ENCODE results near the gene PGM2. TPM values are rescaled to one million over a fixed set of nuclear protein-coding genes. Genes with fewer than 3 reads are reported as not detected.

The PGM2 gene
- total and polyA plus RNA-seq, 12 donors, result 5.9 to 16.4 (median 8.8) TPM

DNA sequence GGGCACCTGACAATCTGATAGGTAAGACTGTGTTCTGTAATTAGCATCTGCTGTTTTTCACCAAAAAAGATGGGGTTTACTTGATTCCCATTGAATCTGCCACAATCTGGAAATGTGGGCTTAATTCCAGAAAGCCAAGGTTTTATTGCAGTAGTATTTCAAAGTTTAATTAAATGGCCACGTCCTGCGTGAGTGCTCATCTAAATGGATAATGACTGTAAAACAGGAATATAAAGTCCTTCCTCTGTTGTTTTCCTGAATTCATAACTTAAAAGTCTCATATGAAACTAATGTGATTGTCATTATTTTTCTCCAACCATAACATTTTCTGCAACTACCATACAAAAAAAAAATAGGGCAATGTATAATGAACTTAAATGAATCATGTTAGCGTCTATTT lies 2.4 kb downstream of the PGM2 start:
- H3K27me3 ChIP-seq, result no peaks in the 10 kb centered on the region
- H3K4me3 ChIP-seq, result no peak overlapping the region
- H3K36me3 ChIP-seq, result peaks cover 0 to 43% (median 20%) of the 10 kb centered on the region in 9 donors
- ATAC-seq, result no peak
- no peak overlapping the region for H3K27ac ChIP-seq
- WGBS, 2 donors, result 91 to 92% methylated on average over 3 of the region's 3 CpGs
- H3K9me3 ChIP-seq, result no peaks in the 10 kb centered on the region
- peaks cover 4 to 34% (median 25%) of the 10 kb centered on the region in 9 donors for H3K4me1 ChIP-seq
- intact Hi-C loops (cut with DNase I), result loop anchor here in 8 of 10 donors (5.0 to 10.0 kb wide), 6 partner anchors 56 to 153 kb away; partner anchors contain the start of gene TBC1D1 (in 2 of the 8)
- TF ChIP-seq, protein P1, sequence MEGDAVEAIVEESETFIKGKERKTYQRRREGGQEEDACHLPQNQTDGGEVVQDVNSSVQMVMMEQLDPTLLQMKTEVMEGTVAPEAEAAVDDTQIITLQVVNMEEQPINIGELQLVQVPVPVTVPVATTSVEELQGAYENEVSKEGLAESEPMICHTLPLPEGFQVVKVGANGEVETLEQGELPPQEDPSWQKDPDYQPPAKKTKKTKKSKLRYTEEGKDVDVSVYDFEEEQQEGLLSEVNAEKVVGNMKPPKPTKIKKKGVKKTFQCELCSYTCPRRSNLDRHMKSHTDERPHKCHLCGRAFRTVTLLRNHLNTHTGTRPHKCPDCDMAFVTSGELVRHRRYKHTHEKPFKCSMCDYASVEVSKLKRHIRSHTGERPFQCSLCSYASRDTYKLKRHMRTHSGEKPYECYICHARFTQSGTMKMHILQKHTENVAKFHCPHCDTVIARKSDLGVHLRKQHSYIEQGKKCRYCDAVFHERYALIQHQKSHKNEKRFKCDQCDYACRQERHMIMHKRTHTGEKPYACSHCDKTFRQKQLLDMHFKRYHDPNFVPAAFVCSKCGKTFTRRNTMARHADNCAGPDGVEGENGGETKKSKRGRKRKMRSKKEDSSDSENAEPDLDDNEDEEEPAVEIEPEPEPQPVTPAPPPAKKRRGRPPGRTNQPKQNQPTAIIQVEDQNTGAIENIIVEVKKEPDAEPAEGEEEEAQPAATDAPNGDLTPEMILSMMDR (IDR thresholded peaks at IDR 0.05), result no peak
- DNase-seq, result no peak

DNA sequence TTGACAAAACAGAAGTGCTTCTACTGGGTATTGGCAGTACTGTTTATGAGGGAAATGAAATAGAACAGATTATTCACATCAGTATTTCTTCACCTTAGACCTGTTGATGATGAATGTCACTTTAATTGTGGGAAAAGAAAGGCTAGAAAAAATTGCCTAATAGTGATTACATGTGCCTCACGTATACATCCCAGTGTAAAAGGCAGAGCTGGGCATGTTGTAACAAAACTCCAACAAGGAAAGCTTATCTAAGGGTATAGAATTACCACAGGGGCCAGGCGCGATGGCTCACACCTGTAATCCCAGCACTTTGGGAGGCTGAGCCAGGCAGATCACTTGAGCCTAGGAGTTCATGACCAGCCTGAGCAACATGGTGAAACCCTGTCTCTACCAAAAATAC lies 4.2 kb downstream of the PGM2 start:
- TF ChIP-seq, protein P1 (IDR thresholded peaks at IDR 0.05), result no peak
- H3K27ac ChIP-seq, result no peak overlapping the region
- H3K9me3 ChIP-seq, result no peaks in the 10 kb centered on the region
- H3K4me3 ChIP-seq, result no peak overlapping the region
- WGBS, 2 donors, result 88 to 96% methylated on average over 3 of the region's 3 CpGs
- ATAC-seq (no peak), DNase-seq (no peak)
- intact Hi-C loops (cut with DNase I), result loop anchor here in 1 of 10 donors (10.0 kb wide), 1 partner anchor 154 kb away; no protein-coding TSS in a partner anchor
- H3K27me3 ChIP-seq, result no peaks in the 10 kb centered on the region
- peaks cover 0 to 61% (median 28%) of the 10 kb centered on the region in 9 donors for H3K36me3 ChIP-seq
- H3K4me1 ChIP-seq, result peaks cover 4 to 28% (median 21%) of the 10 kb centered on the region in 9 donors

DNA sequence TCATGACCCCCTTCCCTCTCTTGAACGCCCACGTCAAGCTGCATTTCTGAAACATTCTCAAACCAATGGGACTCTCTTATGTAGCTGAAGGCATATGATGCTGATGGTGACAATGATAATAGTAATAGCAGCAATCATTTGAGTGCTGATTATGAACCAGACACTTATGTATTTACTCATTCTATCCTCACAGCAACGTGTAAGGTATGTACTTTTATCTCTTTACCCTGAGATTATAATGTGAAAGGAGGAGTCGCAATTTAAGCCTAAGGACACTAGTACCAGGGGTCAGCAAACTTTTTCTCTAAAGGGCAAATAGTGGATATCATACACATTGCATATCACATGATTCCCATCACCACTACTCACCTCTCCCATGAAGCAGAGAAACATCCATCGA lies 8.5 kb downstream of the PGM2 start:
- H3K27me3 ChIP-seq, result no peaks in the 10 kb centered on the region
- intact Hi-C loops (cut with DNase I), result loop anchor here in 1 of 10 donors (10.0 kb wide), 1 partner anchor 150 kb away; no protein-coding TSS in a partner anchor
- peaks cover 0 to 97% (median 28%) of the 10 kb centered on the region in 9 donors for H3K36me3 ChIP-seq
- no peak for ATAC-seq
- no peak overlapping the region for H3K27ac ChIP-seq
- peaks cover 0 to 36% (median 19%) of the 10 kb centered on the region in 9 donors for H3K4me1 ChIP-seq
- no peaks in the 10 kb centered on the region for H3K9me3 ChIP-seq
- TF ChIP-seq, protein P1 (IDR thresholded peaks at IDR 0.05), result no peak
- no peak for DNase-seq
- 75 to 81% methylated on average over 5 of the region's 5 CpGs for WGBS, 2 donors
- H3K4me3 ChIP-seq, result no peak overlapping the region

DNA sequence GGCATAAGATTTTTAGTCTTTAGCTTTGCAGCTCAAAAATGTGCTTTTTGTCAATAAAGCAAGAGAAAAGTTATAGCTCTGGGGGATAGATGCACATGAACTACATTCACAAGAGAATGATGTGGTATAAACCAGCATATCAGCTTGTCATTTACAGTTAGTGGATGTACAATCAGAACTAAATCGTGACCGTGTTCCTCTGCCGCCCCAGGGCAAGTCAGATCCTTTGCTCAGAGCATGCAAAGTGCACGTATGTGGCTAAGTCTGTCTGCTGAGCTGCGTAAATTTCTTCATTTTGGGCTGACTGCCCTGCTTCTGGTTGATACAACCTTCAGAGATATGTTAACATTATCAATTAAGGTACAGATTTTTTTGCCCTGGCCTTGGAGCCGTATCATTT lies 9.3 kb downstream of the PGM2 start:
- intact Hi-C loops (cut with DNase I), result loop anchor here in 1 of 10 donors (10.0 kb wide), 1 partner anchor 149 kb away; no protein-coding TSS in a partner anchor
- 80 to 81% methylated on average over 6 of the region's 6 CpGs for WGBS, 2 donors
- peaks cover 0 to 97% (median 35%) of the 10 kb centered on the region in 9 donors for H3K36me3 ChIP-seq

More for the DNA sequence above, 9.3 kb downstream of the PGM2 start:
- TF ChIP-seq, protein P1 (IDR thresholded peaks at IDR 0.05), result no peak
- DNase-seq (no peak), ATAC-seq (no peak)
- Histone ChIP-seq H3K27me3 (no peaks in the 10 kb centered on the region), H3K9me3 (no peaks in the 10 kb centered on the region), H3K4me1 (peaks cover 0 to 36% (median 17%) of the 10 kb centered on the region in 9 donors), H3K4me3 (no peak overlapping the region), H3K27ac (no peak overlapping the region)
